Endodermal cell (in vitro differentiated cells): Measurements from ENCODE around the gene PRPF18. TPM values are rescaled to one million over a fixed set of nuclear protein-coding genes. Genes with fewer than 3 reads are reported as not detected.
"Not testable (repeated sequence)": the region's sequence is repeated elsewhere in the genome, so short reads cannot be mapped to it uniquely, and the experiment has no call there.

Experiments used
- DNase-seq: peaks from one replicate; pipeline ENCODE4 v3.0.0-alpha.2; 2017
- H3K27ac ChIP-seq: 2 replicates; pipeline ENCODE4 v1.5.1; 2013; ENCODE audit warnings: mild to moderate bottlenecking, low read depth, low read length, moderate library complexity
- H3K27me3 ChIP-seq: 2 replicates; pipeline ENCODE4 v1.6.1; 2013; ENCODE audit warnings: mild to moderate bottlenecking, low read length, moderate library complexity; ENCODE audit not compliant: insufficient read depth, control insufficient read depth, poor library complexity, severe bottlenecking
- H3K36me3 ChIP-seq: 2 replicates; pipeline ENCODE4 v1.7.0; 2013; ENCODE audit warnings: mild to moderate bottlenecking, low read length, moderate library complexity; ENCODE audit not compliant: control insufficient read depth, insufficient read depth
- H3K4me1 ChIP-seq: one replicate; pipeline ENCODE4 v1.7.0; 2013; ENCODE audit warnings: low read length; ENCODE audit not compliant: control insufficient read depth, insufficient read depth
- H3K4me3 ChIP-seq: 2 replicates; pipeline ENCODE4 v1.5.1; 2013; ENCODE audit warnings: mild to moderate bottlenecking, low read length, moderate library complexity
- H3K9ac ChIP-seq: 2 replicates; pipeline ENCODE4 v1.6.1; 2013; ENCODE audit warnings: mild to moderate bottlenecking, low read length, moderate library complexity; ENCODE audit not compliant: poor library complexity, severe bottlenecking; ENCODE audit errors: extremely low read depth
- H3K9me3 ChIP-seq: 2 replicates; pipeline ENCODE4 v1.6.1; 2013; ENCODE audit warnings: mild to moderate bottlenecking, low read length, moderate library complexity; ENCODE audit not compliant: control insufficient read depth
- H3K27ac Mint-ChIP-seq: 2 replicates; pipeline ENCODE4 v1.8.0; 2020; ENCODE audit warnings: mixed read lengths
- H3K27me3 Mint-ChIP-seq: 2 replicates; pipeline ENCODE4 v1.8.0; 2021; ENCODE audit warnings: mild to moderate bottlenecking, mixed read lengths; ENCODE audit not compliant: insufficient read depth
- H3K36me3 Mint-ChIP-seq: 2 replicates; pipeline ENCODE4 v1.8.0; 2020; ENCODE audit warnings: low read depth, mixed read lengths
- H3K4me1 Mint-ChIP-seq: 2 replicates; pipeline ENCODE4 v1.8.0; 2020; ENCODE audit warnings: mixed read lengths
- H3K4me3 Mint-ChIP-seq: 2 replicates; pipeline ENCODE4 v1.8.0; 2020; ENCODE audit warnings: mild to moderate bottlenecking, moderate library complexity, mixed read lengths
- H3K9me3 Mint-ChIP-seq: 2 replicates; pipeline ENCODE4 v1.8.0; 2020; ENCODE audit warnings: mild to moderate bottlenecking, mixed read lengths
- WGBS, 2 experiments: methylation state at CpG; one replicate each; pipeline versions ENCODE4 v1.1.5 to v1.1.7; 2013; ENCODE audit warnings: missing lambda C conversion rate in 2 of 2, mixed read lengths in 1 of 2; ENCODE audit not compliant: insufficient coverage in 1 of 2, insufficient read length in 1 of 2; 5-methylcytosine and 5-hydroxymethylcytosine counted together
- long read RNA-seq, 4 experiments: library from polyadenylated mRNA in 2 of 4; library from RNA in 1 of 4; library from capped mRNA in 1 of 4; stranded (forward) in 3 of 4; unstranded in 1 of 4; transcript quantifications; one replicate each; pipeline ENCODE4 v2.0.0, GENCODE V29; 2020 to 2021; ENCODE audit warnings: inconsistent platforms in 1 of 4
- polyA plus RNA-seq, 2 experiments: library from polyadenylated mRNA; stranded (reverse); fragments of 50-300 nt; gene quantifications; one replicate each; pipeline ENCODE4 v1.2.3, GENCODE V29; 2013
- total RNA-seq, 2 donors: library from RNA; stranded (reverse); fragmentation: NEBNext Ultra II Directional in 1 of 2; extraction: Animal tissue kit (Norgen Biotek cat#: 25700) in 1 of 2; gene quantifications; 2 replicates in 1 of 2; 3 replicates in 1 of 2; pipeline ENCODE4 v1.2.1, GENCODE V29; 2021
- TF ChIP-seq, protein P1 (sequence below): fragments of 200-600 bp; sonication (generic); conservative IDR thresholded peaks from 2 replicates; pipeline ENCODE4 v1.5.0; 2021; ENCODE audit warnings: antibody characterized with exemption, mild to moderate bottlenecking

PRPF18 gene, protein sequence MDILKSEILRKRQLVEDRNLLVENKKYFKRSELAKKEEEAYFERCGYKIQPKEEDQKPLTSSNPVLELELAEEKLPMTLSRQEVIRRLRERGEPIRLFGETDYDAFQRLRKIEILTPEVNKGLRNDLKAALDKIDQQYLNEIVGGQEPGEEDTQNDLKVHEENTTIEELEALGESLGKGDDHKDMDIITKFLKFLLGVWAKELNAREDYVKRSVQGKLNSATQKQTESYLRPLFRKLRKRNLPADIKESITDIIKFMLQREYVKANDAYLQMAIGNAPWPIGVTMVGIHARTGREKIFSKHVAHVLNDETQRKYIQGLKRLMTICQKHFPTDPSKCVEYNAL
- 10 to 100 TPM; 19.1 to 20.4 TPM for total RNA-seq
- polyA plus RNA-seq (2013, experiment 1 of 2) = 18.0 TPM
- polyA plus RNA-seq (2013, experiment 2 of 2) = 19.6 TPM
- long read RNA-seq, experiment 1, transcript PRPF18-202 (10 exons, 1,717 nt) = major isoform, 7 of 8 reads
- long read RNA-seq, experiment 1, partial matches to known transcripts = 0 of 8 reads
- long read RNA-seq, experiment 1, other reads (novel, unspliced or antisense) = 1 of 8 reads
- long read RNA-seq, experiment 2, transcript PRPF18-202 (10 exons, 1,717 nt) = major isoform, 14 of 18 reads
- long read RNA-seq, experiment 2, partial matches to known transcripts = 3 of 18 reads
- long read RNA-seq, experiment 2, other reads (novel, unspliced or antisense) = 1 of 18 reads
- long read RNA-seq, experiment 3, transcript PRPF18-202 (10 exons, 1,717 nt) = major isoform, 68 of 90 reads
- long read RNA-seq, experiment 3, partial matches to known transcripts = 7 of 90 reads
- long read RNA-seq, experiment 3, other reads (novel, unspliced or antisense) = 15 of 90 reads
- long read RNA-seq, experiment 4, transcript PRPF18-202 (10 exons, 1,717 nt) = major isoform, 30 of 58 reads
- long read RNA-seq, experiment 4, partial matches to known transcripts = 16 of 58 reads
- long read RNA-seq, experiment 4, other reads (novel, unspliced or antisense) = 12 of 58 reads

GRCh38 chr10:13586676-13587355 is at the start of gene PRPF18:
TSS of gene PRPF18 (plus strand) at chr10:13586965. CDS start at chr10:13587087, 122 bp downstream.
- Mint-ChIP-seq H3K27ac (peak within 1 kb of the TSS; percentile 96), H3K4me1 (peaks cover 7% of the 10 kb centered on the region), H3K27me3 (peaks cover 15% of the 10 kb centered on the region), H3K36me3 (peaks cover 3% of the 10 kb centered on the region), H3K9me3 (no peaks in the 10 kb centered on the region), H3K4me3 (peak within 1 kb of the TSS; percentile 100)
- Histone ChIP-seq H3K27ac (no peak within 1 kb of the TSS), H3K36me3 (no peaks in the 10 kb centered on the region), H3K4me3 (peak within 1 kb of the TSS; percentile 97), H3K27me3 (peaks cover 10% of the 10 kb centered on the region), H3K9ac (peak within 1 kb of the TSS; percentile 61), H3K9me3 (no peaks in the 10 kb centered on the region), H3K4me1 (no peaks in the 10 kb centered on the region)
- DNase-seq = peak; percentile 97
- TF ChIP-seq, protein P1, sequence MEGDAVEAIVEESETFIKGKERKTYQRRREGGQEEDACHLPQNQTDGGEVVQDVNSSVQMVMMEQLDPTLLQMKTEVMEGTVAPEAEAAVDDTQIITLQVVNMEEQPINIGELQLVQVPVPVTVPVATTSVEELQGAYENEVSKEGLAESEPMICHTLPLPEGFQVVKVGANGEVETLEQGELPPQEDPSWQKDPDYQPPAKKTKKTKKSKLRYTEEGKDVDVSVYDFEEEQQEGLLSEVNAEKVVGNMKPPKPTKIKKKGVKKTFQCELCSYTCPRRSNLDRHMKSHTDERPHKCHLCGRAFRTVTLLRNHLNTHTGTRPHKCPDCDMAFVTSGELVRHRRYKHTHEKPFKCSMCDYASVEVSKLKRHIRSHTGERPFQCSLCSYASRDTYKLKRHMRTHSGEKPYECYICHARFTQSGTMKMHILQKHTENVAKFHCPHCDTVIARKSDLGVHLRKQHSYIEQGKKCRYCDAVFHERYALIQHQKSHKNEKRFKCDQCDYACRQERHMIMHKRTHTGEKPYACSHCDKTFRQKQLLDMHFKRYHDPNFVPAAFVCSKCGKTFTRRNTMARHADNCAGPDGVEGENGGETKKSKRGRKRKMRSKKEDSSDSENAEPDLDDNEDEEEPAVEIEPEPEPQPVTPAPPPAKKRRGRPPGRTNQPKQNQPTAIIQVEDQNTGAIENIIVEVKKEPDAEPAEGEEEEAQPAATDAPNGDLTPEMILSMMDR = peak; percentile 97
- 0 to 1% methylated on average over 15 to 38 of the region's 38 CpGs for WGBS, 2 experiments

DNA sequence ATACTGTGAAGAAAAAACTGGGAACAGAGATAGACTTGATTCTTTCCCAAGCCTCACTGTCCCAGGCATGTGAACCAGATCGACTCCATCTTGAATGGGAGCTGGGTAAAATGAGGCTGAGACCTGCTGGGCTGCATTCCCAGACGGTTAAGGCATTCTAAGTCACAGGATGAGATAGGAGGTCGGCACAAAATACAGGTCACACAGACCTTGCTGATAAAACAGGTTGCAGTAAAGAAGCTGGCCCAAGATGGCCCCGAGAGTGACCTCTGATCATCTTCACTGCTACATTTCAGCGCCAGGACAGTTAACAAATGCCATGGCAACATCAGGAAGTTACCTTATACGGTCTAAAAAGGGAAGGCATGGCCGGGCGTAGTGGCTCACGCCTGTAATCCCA is 48.8 kb upstream of the PRPF18 start:
- not testable (repeated sequence) for H3K9ac ChIP-seq, H3K9me3 Mint-ChIP-seq, H3K4me3 Mint-ChIP-seq, DNase-seq, H3K36me3 ChIP-seq, H3K4me3 ChIP-seq, H3K27me3 Mint-ChIP-seq, H3K4me1 Mint-ChIP-seq, H3K27ac ChIP-seq, H3K36me3 Mint-ChIP-seq, H3K4me1 ChIP-seq, H3K9me3 ChIP-seq
- 92 to 93% methylated on average over 9 of the region's 9 CpGs for WGBS, 2 experiments
- H3K27me3 ChIP-seq = peaks cover 10% of the 10 kb centered on the region
- peak overlapping the region; percentile 52 for H3K27ac Mint-ChIP-seq

- no peaks in the 10 kb centered on the region for H3K4me1 Mint-ChIP-seq
- H3K36me3 Mint-ChIP-seq = no peaks in the 10 kb centered on the region
- no peaks in the 10 kb centered on the region for H3K4me1 ChIP-seq
- H3K9me3 Mint-ChIP-seq = no peaks in the 10 kb centered on the region
- WGBS, 2 experiments = 92 to 96% methylated on average over 4 to 5 of the region's 5 CpGs
- H3K9me3 ChIP-seq = no peaks in the 10 kb centered on the region
- TF ChIP-seq, protein P1 = no peak
- H3K4me3 ChIP-seq = no peak overlapping the region
- no peak overlapping the region for H3K27ac Mint-ChIP-seq
- H3K36me3 ChIP-seq = no peaks in the 10 kb centered on the region
- DNase-seq = no peak
- H3K9ac ChIP-seq = no peak overlapping the region
- no peak overlapping the region for H3K27ac ChIP-seq
- H3K27me3 Mint-ChIP-seq = peaks cover 15% of the 10 kb centered on the region
- H3K4me3 Mint-ChIP-seq = no peak overlapping the region
- no peaks in the 10 kb centered on the region for H3K27me3 ChIP-seq
Measured at GRCh38 chr10:13542533-13542932, 44.2 kb upstream of the PRPF18 start.
